ENCODE data around the gene INTS1.

The INTS1 gene

GRCh38 chr7:1486571-1486970, 17.6 kb downstream of the INTS1 start:
- DNase-seq: no peak

GRCh38 chr7:1485156-1485555, 19.0 kb downstream of the INTS1 start:
- DNase-seq: no peak

GRCh38 chr7:1484569-1484968, 19.6 kb downstream of the INTS1 start:
- no peak for DNase-seq

- DNase-seq: no peak
Observed at GRCh38 chr7:1483536-1484505, 20.4 kb downstream of the INTS1 start.

GRCh38 chr7:1483079-1483478, 21.1 kb downstream of the INTS1 start:
- no peak for DNase-seq

GRCh38 chr7:1481300-1481699, 22.9 kb downstream of the INTS1 start:
- no peak for DNase-seq

GRCh38 chr7:1480670-1481069, 23.5 kb downstream of the INTS1 start:
- no peak for DNase-seq

- DNase-seq: no peak
Observed at GRCh38 chr7:1479287-1479686, 24.9 kb downstream of the INTS1 start.

GRCh38 chr7:1478480-1478879, 25.7 kb downstream of the INTS1 start:
- no peak for DNase-seq

- DNase-seq: no peak
Observed at GRCh38 chr7:1476859-1477258, 27.3 kb downstream of the INTS1 start.

- DNase-seq: no peak
Observed at GRCh38 chr7:1475991-1476390, 28.2 kb downstream of the INTS1 start.

- no peak for DNase-seq
Observed at GRCh38 chr7:1475393-1475792, 28.8 kb downstream of the INTS1 start.

GRCh38 chr7:1474736-1475135, 29.5 kb downstream of the INTS1 start:
- no peak for DNase-seq

GRCh38 chr7:1473864-1474512, 30.2 kb downstream of the INTS1 start:
- peak; percentile 54 to 59 for DNase-seq

- no peak for DNase-seq
Observed at GRCh38 chr7:1470901-1471300, 33.3 kb downstream of the INTS1 start.

- no peak for DNase-seq
Observed at GRCh38 chr7:1468643-1469298, 35.4 kb downstream of the INTS1 start.

- DNase-seq: no peak
Observed at GRCh38 chr7:1468203-1468602, 36.0 kb downstream of the INTS1 start.

- DNase-seq: no peak
Observed at GRCh38 chr7:1466524-1467271, 37.5 kb downstream of the INTS1 start.

GRCh38 chr7:1464694-1465093, 39.5 kb downstream of the INTS1 start:
- no peak for DNase-seq

- no peak for DNase-seq
Observed at GRCh38 chr7:1463676-1464223, 40.4 kb downstream of the INTS1 start.

GRCh38 chr7:1461646-1462375, 42.4 kb downstream of the INTS1 start:
- no peak for DNase-seq
